DOHH2 (cell line): ENCODE measurements around the gene PHACTR1.

ENCODE experiments used
- H3F3A ChIP-seq: fragments of 200-600 bp; sonication (generic), shearing (Covaris generic); 2 replicates; pipeline ENCODE4 v1.6.0; 2016; ENCODE audit warnings: antibody characterized with exemption, mild to moderate bottlenecking; ENCODE audit not compliant: control insufficient read depth, insufficient read depth
- H3K27ac ChIP-seq: fragments of 200-600 bp; sonication (generic); 2 replicates; pipeline ENCODE4 v1.5.1; 2014; ENCODE audit warnings: low read depth, mild to moderate bottlenecking, low read length, moderate library complexity
- H3K27me3 ChIP-seq: fragments of 200-600 bp; sonication (generic); 2 replicates; pipeline ENCODE4 v1.6.1; 2014; ENCODE audit warnings: mild to moderate bottlenecking, low read length, mixed read lengths; ENCODE audit not compliant: control insufficient read depth
- H3K36me3 ChIP-seq: fragments of 200-600 bp; sonication (generic); 2 replicates; pipeline ENCODE4 v1.6.1; 2014; ENCODE audit warnings: mild to moderate bottlenecking, low read length, moderate library complexity, mixed read lengths; ENCODE audit not compliant: control insufficient read depth
- H3K4me1 ChIP-seq: fragments of 200-600 bp; sonication (generic); 2 replicates; pipeline ENCODE4 v1.6.1; 2014; ENCODE audit warnings: mild to moderate bottlenecking, low read length, mixed read lengths; ENCODE audit not compliant: control insufficient read depth
- H3K4me2 ChIP-seq: fragments of 200-600 bp; sonication (generic); 2 replicates; pipeline ENCODE4 v1.6.0; 2014; ENCODE audit warnings: mild to moderate bottlenecking, low read length, moderate library complexity
- H3K4me3 ChIP-seq: fragments of 200-600 bp; sonication (generic); 2 replicates; pipeline ENCODE4 v1.5.1; 2014; ENCODE audit warnings: mild to moderate bottlenecking, low read length, mixed read lengths
- H3K79me2 ChIP-seq: fragments of 200-600 bp; sonication (generic); 2 replicates; pipeline ENCODE4 v1.6.1; 2014; ENCODE audit warnings: mild to moderate bottlenecking, low read length, mixed read lengths; ENCODE audit not compliant: control insufficient read depth
- H3K9me2 ChIP-seq: fragments of 200-600 bp; sonication (generic); replicated peaks from 2 replicates; pipeline ENCODE4 v1.6.1; 2014; ENCODE audit warnings: mild to moderate bottlenecking, low read length, mixed read lengths; ENCODE audit not compliant: control insufficient read depth
- H3K9me3 ChIP-seq: fragments of 200-600 bp; sonication (generic); 2 replicates; pipeline ENCODE4 v1.6.1; 2014; ENCODE audit warnings: antibody characterized with exemption, low read length, mixed read lengths; ENCODE audit not compliant: control insufficient read depth, insufficient read depth
- H4K20me1 ChIP-seq: fragments of 200-600 bp; sonication (generic); 2 replicates; pipeline ENCODE4 v1.6.0; 2014; ENCODE audit warnings: low read depth, mild to moderate bottlenecking, antibody characterized with exemption, low read length, moderate library complexity; ENCODE audit not compliant: control insufficient read depth, insufficient read depth
- EZH2phosphoT487 ChIP-seq: fragments of 200-600 bp; sonication (generic); IDR thresholded peaks from 2 replicates; pipeline ENCODE4 v1.6.1; 2017; ENCODE audit warnings: borderline replicate concordance, mild to moderate bottlenecking, antibody characterized with exemption, low read length, moderate library complexity, mixed read lengths
- TF ChIP-seq, protein P1 (sequence below): fragments of 200-600 bp; sonication (generic); IDR thresholded peaks from one replicate; pipeline ENCODE4 v1.5.1; 2014; ENCODE audit warnings: antibody characterized with exemption, mild to moderate bottlenecking, low read depth, low read length; ENCODE audit not compliant: poor library complexity, severe bottlenecking

PHACTR1 gene

DNA sequence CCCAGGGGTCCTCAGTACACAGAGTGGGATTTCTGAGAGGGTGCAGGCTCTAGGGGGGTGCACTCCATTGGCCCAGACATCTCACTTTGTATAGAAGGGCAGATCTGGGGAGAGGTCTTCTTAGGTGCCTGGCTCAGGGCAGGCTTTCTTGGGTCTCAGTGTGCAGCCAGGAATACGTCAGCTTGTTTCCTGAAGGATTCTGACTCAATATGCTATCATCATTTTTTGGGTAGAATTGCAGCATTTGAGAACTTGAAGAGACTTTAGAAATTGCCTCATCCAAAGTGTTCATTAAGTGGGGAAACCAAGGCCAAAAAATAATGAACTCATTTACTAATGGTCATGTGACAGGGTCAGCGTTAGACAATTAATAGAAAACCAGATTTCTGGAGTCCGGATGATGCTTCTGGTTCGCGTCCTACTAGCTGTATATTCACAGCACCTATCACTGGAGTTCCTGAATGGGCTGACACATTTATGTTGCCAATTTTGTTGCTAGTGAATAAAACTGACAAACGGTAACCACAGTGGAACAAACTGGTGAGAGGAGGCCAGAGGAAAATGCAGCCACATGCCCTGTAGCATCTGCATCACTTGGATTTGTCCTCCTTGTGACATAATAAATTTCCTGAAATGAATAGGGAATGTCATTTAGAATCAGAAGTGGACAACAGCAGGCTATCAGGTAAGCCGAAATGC lies 372.9 kb downstream of the PHACTR1 start:
- no peak for TF ChIP-seq EZH2phosphoT487
- TF ChIP-seq, protein P1, sequence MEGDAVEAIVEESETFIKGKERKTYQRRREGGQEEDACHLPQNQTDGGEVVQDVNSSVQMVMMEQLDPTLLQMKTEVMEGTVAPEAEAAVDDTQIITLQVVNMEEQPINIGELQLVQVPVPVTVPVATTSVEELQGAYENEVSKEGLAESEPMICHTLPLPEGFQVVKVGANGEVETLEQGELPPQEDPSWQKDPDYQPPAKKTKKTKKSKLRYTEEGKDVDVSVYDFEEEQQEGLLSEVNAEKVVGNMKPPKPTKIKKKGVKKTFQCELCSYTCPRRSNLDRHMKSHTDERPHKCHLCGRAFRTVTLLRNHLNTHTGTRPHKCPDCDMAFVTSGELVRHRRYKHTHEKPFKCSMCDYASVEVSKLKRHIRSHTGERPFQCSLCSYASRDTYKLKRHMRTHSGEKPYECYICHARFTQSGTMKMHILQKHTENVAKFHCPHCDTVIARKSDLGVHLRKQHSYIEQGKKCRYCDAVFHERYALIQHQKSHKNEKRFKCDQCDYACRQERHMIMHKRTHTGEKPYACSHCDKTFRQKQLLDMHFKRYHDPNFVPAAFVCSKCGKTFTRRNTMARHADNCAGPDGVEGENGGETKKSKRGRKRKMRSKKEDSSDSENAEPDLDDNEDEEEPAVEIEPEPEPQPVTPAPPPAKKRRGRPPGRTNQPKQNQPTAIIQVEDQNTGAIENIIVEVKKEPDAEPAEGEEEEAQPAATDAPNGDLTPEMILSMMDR: no peak
- H3K27ac ChIP-seq: no peak overlapping the region
- no peak overlapping the region for H3K4me3 ChIP-seq
- no peaks in the 10 kb centered on the region for H3K9me3 ChIP-seq
- H3K9me2 ChIP-seq: no peaks in the 10 kb centered on the region
- no peaks in the 10 kb centered on the region for H3K36me3 ChIP-seq
- H3F3A ChIP-seq: 0 out of 2 replicates have a peak, but pooled peaks cover 3% of the 10 kb centered on the region
- H4K20me1 ChIP-seq: no peaks in the 10 kb centered on the region
- H3K4me1 ChIP-seq: 0 out of 2 replicates have a peak, but pooled peaks cover 4% of the 10 kb centered on the region
- H3K4me2 ChIP-seq: no peak overlapping the region
- H3K79me2 ChIP-seq: no peaks in the 10 kb centered on the region
- H3K27me3 ChIP-seq: no peaks in the 10 kb centered on the region

DNA sequence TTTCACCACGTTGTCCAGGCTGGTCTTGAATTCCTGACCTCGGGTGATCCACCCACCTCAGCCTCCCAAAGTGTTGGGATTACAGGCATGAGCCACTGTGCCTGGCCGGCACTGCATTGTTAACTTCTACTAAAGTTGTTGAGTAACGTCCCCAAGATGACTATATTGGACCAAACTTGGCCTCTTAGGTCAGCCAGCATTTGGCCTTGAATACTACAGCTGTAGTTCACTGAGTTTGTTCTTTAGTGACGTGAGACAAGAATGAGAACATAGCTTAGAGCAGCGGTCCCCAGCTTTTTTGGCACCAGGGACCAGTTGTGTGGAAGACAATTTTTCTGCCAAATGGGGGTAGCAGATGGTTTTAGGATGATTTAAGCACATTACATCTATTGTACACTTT lies 374.6 kb downstream of the PHACTR1 start:
- Histone ChIP-seq H3F3A (no peaks in the 10 kb centered on the region), H3K4me3 (no peak overlapping the region)

DNA sequence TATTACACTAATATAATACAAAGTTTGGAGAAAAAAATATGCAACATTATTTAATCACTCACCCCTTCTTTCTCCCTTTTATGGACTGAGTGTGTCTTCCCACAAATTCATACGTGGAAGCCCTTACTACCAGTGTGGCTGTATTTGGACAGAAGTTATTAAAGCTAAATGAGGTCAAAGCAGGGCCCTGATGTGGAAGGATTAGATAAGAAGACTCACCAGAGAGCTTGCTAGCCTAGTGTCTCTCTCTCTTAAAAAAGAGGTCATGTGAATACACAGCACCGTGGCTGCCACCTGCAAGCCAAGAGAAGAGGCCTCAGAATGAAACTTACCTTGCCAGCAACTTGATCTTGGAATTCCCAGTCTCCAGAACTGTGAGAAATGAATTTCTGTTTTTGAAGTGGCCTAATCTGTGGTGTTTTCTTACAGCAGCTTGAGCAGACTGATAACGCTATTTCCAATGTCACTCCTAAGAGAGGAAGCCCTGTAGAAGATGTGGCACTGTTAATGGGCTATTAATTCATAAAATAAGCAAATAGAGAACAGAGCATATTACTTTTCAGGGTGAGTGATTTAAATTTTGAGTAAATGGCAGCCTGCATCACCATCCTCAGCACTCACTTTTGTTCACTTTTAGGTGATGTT lies 378.3 kb downstream of the PHACTR1 start:
- no peak for TF ChIP-seq EZH2phosphoT487
- TF ChIP-seq, protein P1: no peak
- Histone ChIP-seq H3K36me3 (no peaks in the 10 kb centered on the region), H3K9me3 (no peaks in the 10 kb centered on the region), H3K27me3 (no peaks in the 10 kb centered on the region), H3K27ac (no peak overlapping the region), H3F3A (no peaks in the 10 kb centered on the region), H3K9me2 (no peaks in the 10 kb centered on the region), H4K20me1 (no peaks in the 10 kb centered on the region), H3K4me2 (no peak overlapping the region), H3K79me2 (no peaks in the 10 kb centered on the region), H3K4me1 (peaks cover 33% of the 10 kb centered on the region), H3K4me3 (no peak overlapping the region)

More for the DNA sequence above, 374.6 kb downstream of the PHACTR1 start:
- Histone ChIP-seq H3K27me3 (no peaks in the 10 kb centered on the region), H3K36me3 (no peaks in the 10 kb centered on the region), H4K20me1 (no peaks in the 10 kb centered on the region), H3K9me3 (no peaks in the 10 kb centered on the region), H3K9me2 (no peaks in the 10 kb centered on the region), H3K79me2 (no peaks in the 10 kb centered on the region), H3K4me1 (0 out of 2 replicates have a peak, but pooled peaks cover 7% of the 10 kb centered on the region), H3K27ac (no peak overlapping the region), H3K4me2 (no peak overlapping the region)
- TF ChIP-seq, protein P1: no peak
- TF ChIP-seq EZH2phosphoT487: no peak
